ENCODE measurements around the gene SUPT3H. TPM values are rescaled to one million over a fixed set of nuclear protein-coding genes. Genes with fewer than 3 reads are reported as not detected.

Gene SUPT3H
- total and polyA plus RNA-seq, 2 of the 8 experiments (the other 6 are each of a cell fraction or from before 2014, with no cell fraction given), result 18.8 to 23.0 TPM

DNA sequence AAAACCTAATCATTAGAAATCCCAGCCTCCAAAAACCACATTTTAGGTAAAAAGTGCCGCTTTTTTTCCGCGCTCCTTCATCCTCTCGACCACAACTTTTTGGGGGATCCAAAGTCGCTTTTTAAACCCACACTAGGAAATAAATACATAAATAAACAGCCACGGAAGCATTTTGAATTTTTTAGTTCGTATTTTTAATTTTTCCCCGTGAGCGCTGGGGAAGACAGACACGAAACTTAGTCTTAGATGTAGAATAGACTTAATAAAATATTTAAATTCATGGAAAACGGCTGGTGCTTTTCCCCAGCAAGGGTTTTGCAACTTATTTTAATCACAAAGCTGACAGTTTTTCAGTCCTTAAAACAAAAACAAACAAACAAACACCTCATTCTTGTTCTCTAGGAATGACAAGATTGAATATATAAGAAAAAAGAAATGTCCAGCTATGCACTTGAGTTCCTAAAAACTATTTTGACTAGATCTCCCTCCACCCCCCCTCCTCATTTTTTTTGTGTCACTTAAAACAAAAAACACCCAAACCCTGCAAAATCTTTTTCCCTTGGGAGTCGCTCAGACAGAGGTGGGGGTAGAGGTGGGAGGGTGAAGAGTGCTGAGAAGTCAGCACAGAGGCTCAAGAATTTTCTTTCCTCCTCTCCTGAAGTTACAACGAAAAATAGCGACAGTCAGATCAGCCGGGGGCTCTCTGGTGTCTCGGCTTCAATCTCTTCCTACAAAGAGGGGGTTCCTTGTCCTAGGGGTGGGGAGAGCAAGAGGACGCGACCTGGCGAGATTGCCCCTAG is 43.4 kb upstream of the SUPT3H start (continued):
- TF ChIP-seq FOSL1 (IDR thresholded peaks at IDR 0.05; ENCODE audit: insufficient read depth, low read depth, low read length) (no peak), TEAD4 (IDR thresholded peaks at IDR 0.05; ENCODE audit: low read depth, low read length) (no peak)
